Stimulated activated CD8-positive, alpha-beta memory T cell treated with anti-CD3 and anti-CD28 coated beads, Interleukin-15, amount 100 ng/mL, for 1 hour (primary cell): Measurements from ENCODE around the gene HOXD3.

Experiments used
- DNase-seq: peaks from one replicate; pipeline ENCODE4 v3.0.0-alpha.2; 2020; ENCODE audit warnings: low read depth

The HOXD3 gene

DNA sequence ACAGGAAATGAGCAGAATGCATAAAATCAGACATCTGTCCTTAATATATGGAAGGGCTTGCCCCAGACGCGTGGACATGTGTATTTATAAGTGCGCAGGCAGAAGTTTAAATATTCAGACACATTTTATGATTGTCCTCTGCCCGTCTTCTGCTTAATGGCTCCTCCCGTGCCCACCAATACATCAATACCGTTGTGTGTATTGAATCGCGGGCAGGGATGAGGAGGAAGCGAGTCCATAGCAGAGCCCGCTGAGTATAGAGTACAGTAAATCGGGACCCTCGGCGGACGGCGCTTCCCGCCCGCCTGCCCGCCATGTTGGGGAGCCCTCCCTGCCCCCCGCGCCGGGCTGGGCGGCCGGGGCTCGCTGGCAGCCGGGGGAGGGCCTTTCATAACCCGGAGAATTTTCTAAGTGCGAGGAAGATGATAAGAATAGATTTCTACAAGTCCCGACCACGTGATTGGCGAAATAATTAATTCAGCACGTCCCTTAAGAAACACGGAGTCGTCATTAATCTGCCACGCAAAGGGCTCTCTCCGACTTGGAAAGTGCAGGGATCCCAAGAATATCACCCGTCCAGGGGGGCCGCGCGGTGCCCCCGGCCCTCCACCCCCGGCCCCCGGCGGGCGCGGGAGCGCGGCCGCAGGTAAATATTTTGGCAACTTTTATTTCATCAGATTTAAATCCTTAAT lies at the start of gene HOXD3:
HOXD3 (plus strand) TSS at position 501 of the 692 bp plus-strand sequence. CDS start 11,808 bp downstream, outside the sequence.
- no peak for DNase-seq

DNA sequence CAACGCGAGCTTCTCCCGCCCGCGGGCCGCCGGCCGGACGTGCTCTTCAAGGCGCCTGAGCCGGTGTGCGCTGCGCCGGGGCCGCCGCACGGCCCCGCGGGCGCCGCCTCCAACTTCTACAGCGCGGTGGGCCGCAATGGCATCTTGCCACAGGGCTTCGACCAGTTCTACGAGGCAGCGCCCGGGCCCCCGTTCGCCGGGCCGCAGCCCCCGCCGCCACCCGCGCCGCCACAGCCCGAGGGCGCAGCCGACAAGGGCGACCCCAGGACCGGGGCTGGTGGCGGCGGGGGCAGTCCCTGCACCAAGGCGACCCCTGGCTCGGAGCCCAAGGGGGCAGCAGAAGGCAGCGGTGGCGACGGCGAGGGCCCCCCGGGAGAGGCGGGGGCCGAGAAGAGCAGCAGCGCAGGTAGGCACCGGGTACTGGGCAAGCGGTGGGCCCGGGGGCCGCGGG lies 49.4 kb upstream of the HOXD3 start:
- no peak for DNase-seq

DNA sequence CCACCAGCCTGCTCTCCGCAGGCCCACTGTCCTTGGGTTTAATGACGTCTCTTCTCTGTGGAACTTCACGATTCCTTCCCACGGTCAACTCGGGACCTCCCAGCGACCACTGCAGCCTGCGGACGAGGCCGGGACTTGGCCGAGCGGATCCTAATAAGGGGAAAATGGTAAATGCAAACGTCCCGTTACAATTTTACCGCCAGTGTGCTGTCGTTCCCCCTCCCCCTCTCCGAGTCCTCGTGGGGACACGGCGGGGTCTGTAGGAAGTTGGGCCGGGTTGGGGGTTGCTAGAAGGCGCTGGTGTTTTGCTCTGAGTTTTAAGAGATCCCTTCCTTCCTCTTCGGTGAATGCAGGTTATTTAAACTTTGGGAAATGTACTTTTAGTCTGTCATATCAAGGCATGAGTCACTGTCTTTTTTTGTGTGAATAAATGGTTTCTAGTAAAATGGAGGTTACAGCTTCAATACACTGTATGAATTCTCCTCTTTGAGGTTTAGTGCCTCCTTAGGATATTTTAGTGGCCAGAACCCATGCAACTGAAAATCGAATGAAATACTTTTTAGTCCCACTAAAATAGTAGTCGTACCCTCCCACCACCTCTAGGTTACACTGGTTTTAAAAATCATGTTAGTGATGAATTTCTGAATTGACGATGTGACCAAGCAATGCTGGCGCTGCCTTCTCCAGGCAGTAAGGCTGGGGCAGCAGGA lies 47.8 kb upstream of the HOXD3 start:
- DNase-seq, result no peak

DNA sequence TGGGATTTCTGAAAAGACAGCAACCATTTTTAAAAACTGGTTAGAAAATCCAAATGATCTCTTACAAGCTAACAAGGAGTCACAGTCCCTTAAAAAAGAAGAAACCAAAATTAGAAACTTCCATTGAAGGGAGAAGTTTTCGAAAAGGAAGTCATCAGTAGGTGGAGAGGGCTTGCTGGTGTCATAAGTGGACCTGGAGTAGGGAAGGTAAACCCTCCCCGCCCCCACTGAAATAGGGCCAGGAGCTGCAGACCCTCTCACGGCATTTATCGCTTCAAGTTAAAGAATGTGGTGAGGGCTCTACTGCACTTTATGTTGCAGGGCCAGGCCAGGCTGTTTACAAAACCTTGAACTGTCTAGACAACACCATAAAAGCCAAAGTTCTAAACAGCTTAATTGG lies 47.2 kb upstream of the HOXD3 start:
- DNase-seq, result no peak

GRCh38 chr2:176110415-176111308 lies 46.4 kb upstream of the HOXD3 start:
- no peak for DNase-seq

GRCh38 chr2:176111309-176111663 lies 45.8 kb upstream of the HOXD3 start:
- DNase-seq, result no peak

DNA sequence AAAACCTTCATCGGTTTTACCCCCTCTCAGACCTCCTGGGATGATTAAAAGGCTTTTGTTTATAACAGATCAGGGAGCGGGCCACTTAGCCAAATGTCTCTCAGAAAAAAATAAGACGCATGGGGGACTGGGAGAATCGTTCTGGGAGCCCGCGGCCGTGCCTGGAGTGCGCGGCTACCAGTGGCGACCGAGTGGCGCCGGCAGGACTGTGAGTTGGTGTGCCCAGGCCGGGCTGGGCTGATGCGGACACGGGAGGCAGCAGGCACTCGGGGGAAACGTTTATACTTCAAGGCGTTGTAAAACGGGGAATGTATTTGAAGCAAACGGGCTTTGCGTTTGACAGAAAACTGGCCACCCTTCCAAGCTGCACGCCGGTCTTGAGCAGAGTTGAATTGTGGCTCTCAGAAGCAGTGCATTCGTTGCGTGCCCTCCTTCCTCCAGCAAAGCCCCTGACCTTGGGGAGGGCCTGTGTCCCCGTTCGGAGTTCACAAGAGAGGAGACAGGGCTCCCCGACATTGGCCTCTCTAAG lies 45.2 kb upstream of the HOXD3 start:
- no peak for DNase-seq

DNA sequence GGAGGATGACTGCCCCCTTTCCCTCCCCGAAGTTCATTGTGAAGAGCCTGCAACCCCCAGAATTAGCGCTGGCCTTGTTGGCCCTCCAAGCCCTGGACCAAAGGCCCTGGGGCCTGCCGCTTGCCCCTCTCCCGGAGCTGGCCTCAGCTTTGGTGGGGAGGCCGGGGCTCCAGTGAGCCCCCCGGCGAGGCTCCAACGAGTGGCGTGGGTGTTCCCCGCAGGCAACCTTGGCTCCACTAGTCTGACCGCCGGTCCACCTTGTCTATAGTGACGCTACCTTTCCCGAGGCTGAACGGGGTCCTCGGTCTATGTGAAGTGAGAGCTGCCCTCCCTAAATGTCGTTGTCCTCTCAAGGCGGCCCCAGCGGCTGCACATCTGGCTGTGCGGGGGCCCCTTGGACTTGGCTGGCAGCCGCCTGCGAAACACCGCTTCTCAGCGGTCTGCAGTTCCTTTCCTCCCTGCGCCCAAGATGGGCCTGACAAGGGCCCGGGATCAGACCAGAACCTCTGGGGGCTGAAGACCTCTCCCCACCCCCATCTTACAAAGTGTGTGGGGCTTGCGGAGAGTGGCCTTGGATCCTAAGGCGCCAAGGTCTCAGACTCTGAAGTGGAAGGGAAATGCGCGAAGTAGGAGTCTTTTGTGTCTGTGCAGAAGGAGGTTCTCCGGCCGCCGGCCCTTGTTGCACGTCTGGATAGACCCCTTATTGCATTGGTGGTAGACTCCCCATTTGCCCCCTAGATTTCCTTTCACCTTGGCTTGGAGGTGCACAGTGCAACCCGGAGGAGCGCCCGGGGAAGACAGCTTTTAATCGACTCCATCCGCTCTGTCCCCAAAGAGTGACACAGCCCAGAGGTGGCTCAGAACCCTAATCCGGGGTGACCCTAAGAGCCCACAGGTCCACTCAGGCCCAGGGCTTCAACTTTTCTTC lies 44.5 kb upstream of the HOXD3 start:
- no peak for DNase-seq

- DNase-seq, result no peak
Measured at GRCh38 chr2:176114120-176114929, 42.8 kb upstream of the HOXD3 start.

GRCh38 chr2:176114930-176115625 lies 42.0 kb upstream of the HOXD3 start:
- no peak for DNase-seq

DNA sequence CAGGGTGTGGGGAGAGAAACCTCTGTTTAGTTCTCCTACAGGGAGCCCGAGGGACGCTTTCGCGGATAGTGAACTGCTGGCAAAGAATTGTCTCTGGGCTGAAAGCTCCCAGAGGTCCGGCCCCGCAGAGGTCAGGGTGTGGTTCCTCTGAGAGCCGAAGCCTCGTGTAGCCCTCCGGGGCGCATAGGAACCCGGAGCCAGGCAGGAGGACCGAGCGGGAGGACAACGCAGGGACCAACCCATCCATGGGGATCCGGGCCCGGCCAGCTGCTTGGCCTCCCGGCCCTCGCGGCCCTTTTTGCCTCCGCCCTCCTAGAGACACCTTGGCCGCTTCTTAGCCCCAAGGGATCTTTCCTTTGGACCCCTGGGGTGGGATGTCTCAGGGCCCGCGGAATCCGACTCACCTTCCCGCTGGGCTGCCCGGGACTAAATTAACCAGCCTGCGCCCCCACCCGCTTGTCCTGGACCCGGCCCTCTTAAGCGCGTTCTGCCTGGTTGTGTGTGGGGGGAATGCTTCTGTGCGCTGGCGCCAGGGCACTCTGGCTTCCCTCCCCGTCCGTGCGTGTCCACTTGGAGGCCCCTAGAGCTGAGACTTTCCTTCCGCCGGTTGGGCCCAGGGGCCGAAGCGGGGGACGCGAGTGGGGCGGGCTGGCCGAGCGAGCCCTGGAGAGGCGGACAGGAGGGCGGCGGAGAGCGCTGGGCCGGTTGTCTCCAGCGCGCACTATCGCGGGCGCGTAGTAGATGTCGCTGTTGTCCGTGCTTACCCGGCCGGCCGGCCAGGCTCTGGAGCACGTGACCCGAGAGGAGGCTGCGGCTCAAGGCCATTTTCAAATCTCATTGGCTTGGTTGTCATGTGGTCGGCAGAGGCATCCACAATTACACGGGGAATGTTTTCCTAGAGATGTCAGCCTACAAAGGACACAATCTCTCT lies 41.0 kb upstream of the HOXD3 start, which contains the start of gene HOXD10:
HOXD10 (plus strand) TSS at position 896 of the 931 bp plus-strand sequence. CDS start 56 bp downstream, outside the sequence.
- DNase-seq, result no peak

DNA sequence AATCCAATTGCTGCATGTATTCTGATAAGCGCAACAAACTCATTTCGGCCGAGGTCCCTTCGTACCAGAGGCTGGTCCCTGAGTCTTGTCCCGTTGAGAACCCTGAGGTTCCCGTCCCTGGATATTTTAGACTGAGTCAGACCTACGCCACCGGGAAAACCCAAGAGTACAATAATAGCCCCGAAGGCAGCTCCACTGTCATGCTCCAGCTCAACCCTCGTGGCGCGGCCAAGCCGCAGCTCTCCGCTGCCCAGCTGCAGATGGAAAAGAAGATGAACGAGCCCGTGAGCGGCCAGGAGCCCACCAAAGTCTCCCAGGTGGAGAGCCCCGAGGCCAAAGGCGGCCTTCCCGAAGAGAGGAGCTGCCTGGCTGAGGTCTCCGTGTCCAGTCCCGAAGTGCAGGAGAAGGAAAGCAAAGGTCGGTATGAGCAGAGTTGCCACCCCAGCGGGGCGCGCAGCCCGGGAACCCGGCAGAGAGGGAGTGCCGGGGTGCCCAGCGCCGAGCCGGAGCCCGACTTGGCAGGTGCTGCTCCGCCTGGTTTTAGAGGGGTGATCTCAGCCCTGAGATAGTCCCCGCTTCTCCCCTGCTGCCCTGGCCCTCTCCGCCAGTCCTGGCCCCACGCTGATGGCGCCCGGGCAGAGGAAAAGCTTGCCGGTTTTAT lies 39.8 kb upstream of the HOXD3 start:
- no peak for DNase-seq

GRCh38 chr2:176117823-176118371 lies 39.2 kb upstream of the HOXD3 start:
- no peak for DNase-seq

- DNase-seq, result no peak
Measured at GRCh38 chr2:176118601-176119339, 38.3 kb upstream of the HOXD3 start.

GRCh38 chr2:176120364-176121189 lies 36.5 kb upstream of the HOXD3 start:
- no peak for DNase-seq
